PFSK-1 (cell line): ENCODE results near the gene CAMSAP1.

Source experiments
- POLR2AphosphoS5 ChIP-seq: IDR thresholded peaks from 2 replicates; pipeline ENCODE4 v1.6.1; 2012; ENCODE audit warnings: low read depth, mild to moderate bottlenecking, control low read depth, low read length, moderate library complexity
- SIN3A ChIP-seq: IDR thresholded peaks from 2 replicates; pipeline ENCODE4 v1.6.1; 2012; ENCODE audit warnings: mild to moderate bottlenecking, low read length, moderate library complexity, borderline replicate concordance; ENCODE audit not compliant: insufficient read depth
- TAF1 ChIP-seq: IDR thresholded peaks from 2 replicates; pipeline ENCODE4 v1.6.1; 2012; ENCODE audit warnings: low read length, control low read depth, borderline replicate concordance; ENCODE audit not compliant: insufficient read depth

DNA sequence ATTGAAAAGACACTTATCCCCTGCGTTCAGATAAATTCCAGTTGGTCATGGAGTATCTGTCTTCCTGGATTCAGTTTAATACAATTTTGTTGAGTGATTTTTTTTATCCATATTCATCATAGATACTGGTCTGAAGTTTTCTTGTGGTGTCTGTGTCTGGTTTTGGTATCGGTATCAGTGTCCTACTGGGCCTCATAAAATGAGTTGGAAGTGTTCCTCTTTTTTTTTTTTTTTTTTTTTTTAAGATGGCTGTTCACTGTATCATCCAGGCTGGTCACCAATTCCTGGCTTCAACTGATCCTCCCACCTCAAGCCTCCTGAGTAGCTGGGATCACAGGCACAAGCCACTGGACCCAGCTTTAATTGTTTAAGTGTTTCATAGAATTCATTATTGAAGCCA is 2.9 kb upstream of the CAMSAP1 start:
- TF ChIP-seq POLR2AphosphoS5 (no peak), SIN3A (no peak), TAF1 (no peak)
